Left ventricle myocardium inferior (tissue), 1 donor: ENCODE results near the gene TGM2. TPM values are rescaled to one million over a fixed set of nuclear protein-coding genes. Genes with fewer than 3 reads are reported as not detected.

Source experiments
- DNase-seq: peaks from one replicate; pipeline ENCODE4 v3.0.0-alpha.2; 2020
- H3K27ac ChIP-seq: fragments of 200-600 bp; replicated peaks from 2 replicates; pipeline ENCODE4 v1.8.0; 2021
- H3K27me3 ChIP-seq: fragments of 200-600 bp; 2 replicates; pipeline ENCODE4 v1.8.0; 2021; ENCODE audit warnings: low read depth
- H3K36me3 ChIP-seq: fragments of 200-600 bp; 2 replicates; pipeline ENCODE4 v1.8.0; 2021
- H3K4me1 ChIP-seq: fragments of 200-600 bp; 2 replicates; pipeline ENCODE4 v1.8.0; 2021
- H3K4me3 ChIP-seq: fragments of 200-600 bp; 2 replicates; pipeline ENCODE4 v1.8.0; 2021; ENCODE audit warnings: mild to moderate bottlenecking, moderate library complexity
- H3K9me3 ChIP-seq: fragments of 200-600 bp; replicated peaks from 2 replicates; pipeline ENCODE4 v1.8.0; 2021
- intact Hi-C: fragments of 100-400 bp; cut with micrococcal nuclease; formaldehyde crosslinking; loops from one replicate; pipeline ENCODE4 v1.11.0; 2022
- total RNA-seq: library from RNA; stranded (reverse); fragmentation: NEBNext Ultra II Directional; extraction: Animal tissue kit (Norgen Biotek cat#: 25700); gene quantifications from one replicate; pipeline ENCODE4 v1.2.1, GENCODE V29; 2021
- TF ChIP-seq, protein P1 (sequence below): fragments of 200-600 bp; IDR thresholded peaks from 2 replicates; pipeline ENCODE4 v1.8.0; 2021; ENCODE audit warnings: antibody characterized with exemption, mild to moderate bottlenecking, borderline replicate concordance
- donor health status: DM: no; HTN: yes; CAD: no; lungs with severe emphysema.

TGM2 gene
- total RNA-seq, 1 donor from 2014 or later: 846 TPM

DNA sequence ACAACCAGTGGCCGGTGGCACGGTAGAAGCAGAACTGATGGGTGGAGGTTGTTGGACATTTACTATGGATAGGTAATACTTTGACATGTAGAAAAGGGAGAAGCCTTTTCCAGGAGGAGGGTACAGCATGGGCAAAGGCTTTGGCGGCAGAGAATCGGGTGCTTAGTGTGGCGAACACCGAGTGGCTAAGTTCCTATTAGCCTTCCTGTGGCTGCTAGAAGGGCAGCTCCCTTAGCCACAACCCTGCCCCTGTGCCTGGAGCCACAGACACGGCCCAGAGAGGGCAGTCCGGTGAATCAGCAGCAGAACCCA lies 37.9 kb upstream of the TGM2 start:
- H3K27ac ChIP-seq: no peak overlapping the region
- H3K4me1 ChIP-seq: peaks cover under 1% of the 10 kb centered on the region
- no peaks in the 10 kb centered on the region for H3K36me3 ChIP-seq
- H3K4me3 ChIP-seq: no peak overlapping the region
- intact Hi-C loops: no loop called here
- no peaks in the 10 kb centered on the region for H3K27me3 ChIP-seq
- H3K9me3 ChIP-seq: peaks cover 16% of the 10 kb centered on the region
- TF ChIP-seq, protein P1, sequence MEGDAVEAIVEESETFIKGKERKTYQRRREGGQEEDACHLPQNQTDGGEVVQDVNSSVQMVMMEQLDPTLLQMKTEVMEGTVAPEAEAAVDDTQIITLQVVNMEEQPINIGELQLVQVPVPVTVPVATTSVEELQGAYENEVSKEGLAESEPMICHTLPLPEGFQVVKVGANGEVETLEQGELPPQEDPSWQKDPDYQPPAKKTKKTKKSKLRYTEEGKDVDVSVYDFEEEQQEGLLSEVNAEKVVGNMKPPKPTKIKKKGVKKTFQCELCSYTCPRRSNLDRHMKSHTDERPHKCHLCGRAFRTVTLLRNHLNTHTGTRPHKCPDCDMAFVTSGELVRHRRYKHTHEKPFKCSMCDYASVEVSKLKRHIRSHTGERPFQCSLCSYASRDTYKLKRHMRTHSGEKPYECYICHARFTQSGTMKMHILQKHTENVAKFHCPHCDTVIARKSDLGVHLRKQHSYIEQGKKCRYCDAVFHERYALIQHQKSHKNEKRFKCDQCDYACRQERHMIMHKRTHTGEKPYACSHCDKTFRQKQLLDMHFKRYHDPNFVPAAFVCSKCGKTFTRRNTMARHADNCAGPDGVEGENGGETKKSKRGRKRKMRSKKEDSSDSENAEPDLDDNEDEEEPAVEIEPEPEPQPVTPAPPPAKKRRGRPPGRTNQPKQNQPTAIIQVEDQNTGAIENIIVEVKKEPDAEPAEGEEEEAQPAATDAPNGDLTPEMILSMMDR: no peak
- DNase-seq: no peak

DNA sequence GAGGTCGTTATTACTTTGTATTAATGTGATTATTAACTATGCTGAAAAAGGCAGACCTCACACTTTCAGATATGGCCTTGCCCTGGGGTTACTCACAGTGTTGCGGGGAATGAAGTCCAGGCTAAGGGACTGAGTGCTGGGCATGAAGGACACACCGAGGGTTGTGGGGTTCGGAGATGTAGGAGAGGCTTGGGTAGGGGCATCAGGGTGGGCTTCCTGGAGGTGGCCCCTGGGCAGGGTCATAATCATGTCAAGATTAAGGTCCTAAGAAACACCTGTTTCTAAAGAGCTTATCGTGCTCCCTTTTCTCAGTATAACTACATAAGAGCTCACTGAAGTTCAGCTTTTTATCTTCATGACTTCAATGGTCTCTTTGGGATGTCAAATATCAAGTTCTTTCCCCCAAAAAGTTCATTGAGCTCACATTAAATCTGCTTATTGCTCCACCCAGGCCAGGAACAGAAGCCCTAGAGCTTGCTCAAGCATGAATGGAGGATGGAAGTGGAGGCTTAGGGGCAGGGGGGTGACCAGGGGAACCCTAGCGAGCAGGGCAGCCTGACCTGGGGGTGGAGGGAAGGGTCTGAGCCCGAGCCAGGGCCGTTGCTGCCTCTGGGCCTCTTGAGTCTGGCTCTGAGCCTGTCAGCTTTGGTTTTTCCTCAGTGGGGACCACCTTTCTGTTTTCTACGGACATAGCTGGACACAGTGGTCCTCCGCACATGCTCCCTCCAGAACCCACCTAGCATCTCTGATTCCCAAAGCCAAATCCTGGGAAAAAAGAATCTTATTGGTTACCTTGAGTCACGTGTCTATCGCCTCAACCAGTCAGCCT lies 37.3 kb upstream of the TGM2 start:
- no peaks in the 10 kb centered on the region for H3K4me1 ChIP-seq
- peaks cover 15% of the 10 kb centered on the region for H3K9me3 ChIP-seq
- no peaks in the 10 kb centered on the region for H3K27me3 ChIP-seq
- H3K36me3 ChIP-seq: no peaks in the 10 kb centered on the region
- no peak for DNase-seq
- H3K27ac ChIP-seq: no peak overlapping the region
- TF ChIP-seq, protein P1: no peak
- no peak overlapping the region for H3K4me3 ChIP-seq
- intact Hi-C loops: no loop called here

DNA sequence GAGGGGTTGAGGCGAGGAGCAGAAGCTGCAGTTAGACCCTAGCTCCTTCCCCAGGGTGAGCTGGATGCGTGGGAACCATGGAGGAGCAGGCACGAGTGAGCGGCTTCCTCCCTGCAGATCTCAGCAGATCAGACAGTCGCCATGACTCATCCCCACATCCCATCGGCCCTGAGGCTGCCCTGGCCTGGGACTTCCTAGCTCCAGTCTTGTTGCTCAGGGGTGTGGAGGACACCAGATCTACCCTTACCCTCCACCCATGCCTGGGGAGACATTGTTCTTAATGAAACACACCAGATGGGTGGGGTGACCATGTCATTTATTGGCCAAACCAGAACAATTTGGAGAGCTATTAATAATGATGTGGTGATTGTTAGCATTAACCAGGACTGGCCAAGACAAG lies 36.3 kb upstream of the TGM2 start:
- intact Hi-C loops: no loop called here
- H3K27ac ChIP-seq: no peak overlapping the region
- no peak overlapping the region for H3K4me3 ChIP-seq
- H3K9me3 ChIP-seq: peaks cover 5% of the 10 kb centered on the region
- TF ChIP-seq, protein P1: no peak
- no peak for DNase-seq
- H3K27me3 ChIP-seq: no peaks in the 10 kb centered on the region
- H3K36me3 ChIP-seq: no peaks in the 10 kb centered on the region
- H3K4me1 ChIP-seq: peaks cover 6% of the 10 kb centered on the region

DNA sequence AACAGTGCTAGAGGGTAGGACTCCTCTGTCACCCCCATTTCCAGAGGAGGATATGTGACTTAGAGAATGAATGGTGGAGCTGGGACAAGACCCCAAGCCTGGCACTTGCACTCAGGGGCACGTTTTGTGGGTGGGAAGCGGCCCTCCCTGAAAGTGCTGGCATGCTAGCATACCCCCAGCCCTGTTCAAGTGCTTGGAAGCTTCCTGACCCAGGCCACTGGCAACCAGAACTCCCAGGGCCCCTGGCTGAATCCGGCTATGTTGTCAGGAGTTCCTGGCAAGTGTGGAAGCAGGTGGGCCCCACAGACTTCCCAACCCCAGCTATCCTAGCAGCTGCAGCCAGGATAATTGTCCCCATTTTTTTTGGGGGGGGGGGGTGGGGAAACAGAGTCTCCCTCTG lies 35.6 kb upstream of the TGM2 start:
- Histone ChIP-seq H3K36me3 (no peaks in the 10 kb centered on the region), H3K9me3 (no peaks in the 10 kb centered on the region), H3K27ac (no peak overlapping the region), H3K4me1 (peaks cover 12% of the 10 kb centered on the region), H3K4me3 (no peak overlapping the region), H3K27me3 (no peaks in the 10 kb centered on the region)
- TF ChIP-seq, protein P1: no peak
- intact Hi-C loops: no loop called here
- no peak for DNase-seq

DNA sequence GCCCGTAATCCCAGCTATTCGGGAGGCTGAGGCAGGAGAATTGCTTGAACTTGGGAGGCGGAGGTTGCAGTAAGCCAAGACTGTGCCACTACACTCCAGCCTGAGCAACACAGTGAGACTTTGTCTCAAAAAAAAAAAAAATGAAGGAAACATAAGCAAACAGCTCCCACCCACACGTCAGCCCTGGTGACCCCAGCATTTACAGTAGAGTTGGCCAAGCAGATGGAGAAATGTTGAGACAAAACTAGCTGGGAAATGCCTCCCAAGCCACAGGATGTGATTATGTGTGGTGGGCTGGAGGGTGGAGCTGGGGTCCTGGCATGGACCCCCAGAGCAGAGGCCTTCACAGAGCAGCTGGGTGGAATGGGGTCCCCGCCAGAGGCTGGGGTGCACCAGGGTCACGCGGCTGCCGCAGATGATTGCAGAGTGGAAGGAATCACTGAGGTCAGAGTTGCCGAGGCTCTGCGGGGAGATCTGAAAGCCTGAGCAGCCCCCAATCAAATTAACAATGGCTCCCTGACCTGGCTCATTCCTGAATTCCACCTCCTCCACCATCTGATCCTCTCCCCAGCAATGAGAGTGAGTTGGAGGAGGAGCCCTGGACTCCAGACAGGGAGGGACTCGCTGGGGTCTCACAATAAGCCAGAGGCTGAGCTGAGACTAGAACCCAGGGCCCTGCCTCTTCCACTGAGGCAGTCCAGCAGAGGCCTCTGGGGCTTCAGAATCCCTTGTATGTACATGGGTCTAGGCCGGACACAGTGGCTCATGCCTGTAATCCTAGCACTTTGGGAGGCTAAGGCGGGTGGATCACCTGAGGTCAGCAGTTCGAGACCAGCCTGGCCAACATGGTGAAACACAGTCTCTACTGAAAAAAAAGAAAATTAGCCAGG lies 34.7 kb upstream of the TGM2 start:
- Histone ChIP-seq H3K36me3 (no peaks in the 10 kb centered on the region), H3K27me3 (no peaks in the 10 kb centered on the region), H3K4me1 (peaks cover 17% of the 10 kb centered on the region), H3K4me3 (no peak overlapping the region), H3K9me3 (no peaks in the 10 kb centered on the region), H3K27ac (no peak overlapping the region)
- TF ChIP-seq, protein P1: no peak
- no peak for DNase-seq
- intact Hi-C loops: no loop called here
